Measurements from ENCODE around the gene TANGO2. TPM values are rescaled to one million over a fixed set of nuclear protein-coding genes. Genes with fewer than 3 reads are reported as not detected.

The TANGO2 gene
- total and polyA plus RNA-seq, 2 of the 8 experiments (the other 6 are each of a cell fraction or from before 2014, with no cell fraction given) = 10.1 to 18.4 TPM

DNA sequence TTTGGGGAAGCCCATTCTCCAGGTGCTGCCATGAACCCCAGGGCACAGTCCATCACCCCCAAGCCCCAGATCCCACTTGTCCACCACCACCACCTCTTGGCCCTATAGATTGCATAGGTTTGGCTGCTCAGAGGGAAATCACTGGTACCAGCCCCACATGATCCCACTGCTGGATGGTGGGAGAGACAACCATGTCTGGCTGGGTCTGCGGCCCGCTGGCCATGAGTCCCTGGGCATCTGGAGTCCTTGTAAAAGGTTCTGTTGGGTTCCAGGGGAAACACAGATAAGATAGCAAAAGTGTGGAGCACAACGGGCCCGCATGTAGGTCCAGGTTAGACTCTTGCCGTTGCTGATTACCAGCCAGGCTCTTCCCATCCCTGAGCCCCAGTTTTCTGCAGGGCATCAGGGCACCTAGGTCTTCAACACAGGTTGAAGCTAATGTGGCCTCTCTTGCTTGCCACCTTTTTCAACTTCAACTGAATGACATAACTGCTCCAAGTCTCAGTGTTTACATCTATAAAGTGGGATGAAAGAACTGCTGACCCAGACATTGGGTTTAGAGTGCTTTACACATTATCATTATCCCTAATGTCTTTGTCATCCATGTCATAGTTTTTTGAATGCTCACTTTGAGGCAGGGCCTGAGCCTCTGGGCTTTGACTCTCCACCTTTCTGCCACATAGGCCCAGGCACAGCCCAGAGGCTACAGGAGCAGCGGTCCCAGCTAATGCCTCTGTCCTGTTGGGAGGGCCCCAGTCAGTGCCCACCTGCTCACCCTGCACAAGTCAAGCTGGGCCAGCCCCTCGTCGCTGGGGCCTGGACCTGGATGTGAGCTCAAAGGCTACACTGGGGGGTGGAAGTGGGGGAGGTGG is 1.0 kb upstream of the TANGO2 start:
- ChIA-PET CTCF (ENCODE audit: partially characterized antibody) (interaction anchor here (1.0 to 2.8 kb wide), 7 partner anchors 12 to 66 kb away, joined by 3 to 8 read pairs (median 3); no protein-coding TSS in a partner anchor), POLR2A (ENCODE audit: partially characterized antibody) (interaction anchor here (0.7 to 1.3 kb wide), 3 partner anchors 12 to 101 kb away, joined by 3 read pairs; no protein-coding TSS in a partner anchor)
- Histone ChIP-seq H4K91ac (replicated peaks; ENCODE audit: insufficient read length, low read length) (no peak overlapping the region), H2BK20ac (ENCODE audit: low read length) (no peak overlapping the region), H3K18ac (ENCODE audit: extremely low read depth, low read length) (peak overlapping the region; percentile 48; the same call in 1 of the 2 replicates), H3K14ac (ENCODE audit: insufficient read length) (no peak overlapping the region), H3K4me1 (replicated peaks in 1 of 4; ENCODE audit: control insufficient read depth in 3 of 4, insufficient read depth in 4 of 4, low read length in 3 of 4) (peaks cover 0 to 18% (median 9%) of the 10 kb centered on the region in 4 experiments; a peak in 6 of 7 replicates), H4K8ac (ENCODE audit: extremely low read depth, insufficient read depth, low read length) (0 out of 2 replicates have a peak overlapping the region, but pooled peaks have one; percentile 42), H3K23ac (ENCODE audit: insufficient read length) (no peak overlapping the region), H3K36me3 (ENCODE audit: control insufficient read depth in 2 of 4, insufficient read depth in 4 of 4, low read length in 3 of 4) (no peaks in the 10 kb centered on the region), H3K4me3 (ENCODE audit: extremely low read depth in 1 of 4, insufficient read depth in 2 of 4, low read depth in 3 of 4, low read length in 4 of 4) (peak overlapping the region in 1 of 4 experiments; percentile 94; a peak in 5 of 8 replicates), H3K79me1 (ENCODE audit: low read depth, low read length) (peaks cover 7% of the 10 kb centered on the region; the same call in 1 of the 2 replicates), H2BK5ac (ENCODE audit: low read depth, low read length) (no peak overlapping the region), H3K23me2 (ENCODE audit: low read depth, low read length) (peaks cover 11% of the 10 kb centered on the region), H3K4me2 (ENCODE audit: insufficient read depth in 1 of 2, low read depth in 2 of 2, low read length in 2 of 2) (peak overlapping the region; percentile 76 to 98; a peak in 2 of 4 replicates), H3K56ac (replicated peaks; ENCODE audit: insufficient read length, low read depth, low read length) (no peak overlapping the region), H2BK12ac (ENCODE audit: low read depth, low read length) (no peak overlapping the region), H2AK5ac (ENCODE audit: low read depth, low read length) (no peak overlapping the region), H3K27ac (ENCODE audit: low read depth, low read length) (no peak overlapping the region), H4K20me1 (replicated peaks in 1 of 2; ENCODE audit: control insufficient read depth in 1 of 2, insufficient read depth in 2 of 2, low read length in 2 of 2) (peaks cover 5 to 21% of the 10 kb centered on the region in 2 experiments), H3K27me3 (replicated peaks in 1 of 4; ENCODE audit: control insufficient read depth in 3 of 4, extremely low read depth in 1 of 4, insufficient read depth in 3 of 4, low read length in 3 of 4) (peaks cover 18 to 45% (median 36%) of the 10 kb centered on the region in 4 experiments), H2AFZ (ENCODE audit: low read length) (no peak overlapping the region), H3K9ac (replicated peaks in 1 of 4; ENCODE audit: extremely low read depth in 1 of 4, low read depth in 3 of 4, low read length in 3 of 4) (no peak overlapping the region), H3K79me2 (ENCODE audit: control insufficient read depth in 1 of 2, insufficient read depth in 2 of 2, low read length in 2 of 2) (no peaks in the 10 kb centered on the region), H2BK120ac (replicated peaks; ENCODE audit: low read depth, low read length) (no peak overlapping the region), H3K4ac (replicated peaks; ENCODE audit: insufficient read length, low read depth, low read length) (no peak overlapping the region), H3K9me3 (ENCODE audit: insufficient read depth in 2 of 2, low read depth in 1 of 2, low read length in 1 of 2) (no peaks in the 10 kb centered on the region), H2BK15ac (ENCODE audit: low read length) (no peak overlapping the region), H4K5ac (ENCODE audit: insufficient read length, low read depth, low read length) (no peak overlapping the region)
- no peak for FAIRE-seq
- WGBS, 2 experiments (ENCODE audit: extremely low coverage in 1 of 2, insufficient coverage in 1 of 2, insufficient read length in 1 of 2, insufficient replicate concordance in 2 of 2, low coverage in 1 of 2, low lambda C conversion rate in 2 of 2, missing lambda C conversion rate in 1 of 2) = 83% methylated on average over 8 of the region's 8 CpGs; no CpG with 5 or more reads in 1 of the 2 experiments
- no peak for DNase-seq (ENCODE audit: low read depth in 1 of 2, low spot score in 2 of 2)
- TF ChIP-seq JUND (IDR thresholded peaks at IDR 0.05; ENCODE audit: low read length) = no peak
- no peak for TF ChIP-seq SRF (IDR thresholded peaks at IDR 0.05; ENCODE audit: low read depth, low read length)

Data from H1 (cell line).